GM19463 (cell line): ENCODE data around the gene EPHA4.

Experiments used
- ATAC-seq: cut with Tn5 transposase; IDR thresholded peaks from one replicate; pipeline ENCODE4 v1.9.1; 2021; ENCODE audit warnings: mild to moderate bottlenecking, moderate library complexity; ENCODE audit not compliant: unreplicated experiment

The EPHA4 gene

DNA sequence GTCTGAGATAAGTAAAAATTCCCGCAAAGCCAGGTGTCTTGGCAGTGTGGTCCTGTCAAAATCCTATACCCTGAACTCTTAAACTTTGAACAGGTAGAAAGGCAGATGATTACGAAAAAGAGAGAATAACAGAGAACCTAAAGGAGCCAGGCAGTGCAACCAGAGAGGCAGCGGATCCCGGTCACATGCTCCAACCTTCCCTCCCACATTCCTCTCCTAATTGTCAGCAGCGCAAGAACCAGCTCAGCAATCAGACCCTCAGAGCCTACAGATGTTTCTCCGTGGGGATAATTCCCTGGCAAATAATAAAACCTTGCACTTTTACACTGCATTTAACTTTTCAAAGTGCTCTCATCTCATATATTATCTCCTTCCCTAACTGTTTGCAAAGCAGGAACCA lies 124.8 kb downstream of the EPHA4 start:
- ATAC-seq: no peak

DNA sequence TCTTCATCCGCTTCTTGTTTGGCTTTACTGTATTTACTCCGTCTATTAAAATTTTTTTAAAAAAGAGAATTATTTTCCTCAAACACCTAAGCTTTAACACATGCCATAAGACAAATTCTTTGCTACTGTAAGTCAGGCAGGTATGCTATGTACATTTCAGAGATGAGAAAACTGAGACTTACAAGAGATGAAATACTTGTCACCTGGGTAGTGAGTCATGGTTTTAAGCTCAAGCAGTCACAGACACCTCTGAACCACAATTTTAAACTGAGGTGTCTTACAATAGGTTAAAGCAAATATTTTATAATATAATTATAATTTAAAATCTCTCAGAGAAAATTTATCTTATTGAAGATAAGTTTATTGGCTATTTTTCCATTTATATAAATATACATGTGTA lies 126.0 kb downstream of the EPHA4 start:
- no peak for ATAC-seq

DNA sequence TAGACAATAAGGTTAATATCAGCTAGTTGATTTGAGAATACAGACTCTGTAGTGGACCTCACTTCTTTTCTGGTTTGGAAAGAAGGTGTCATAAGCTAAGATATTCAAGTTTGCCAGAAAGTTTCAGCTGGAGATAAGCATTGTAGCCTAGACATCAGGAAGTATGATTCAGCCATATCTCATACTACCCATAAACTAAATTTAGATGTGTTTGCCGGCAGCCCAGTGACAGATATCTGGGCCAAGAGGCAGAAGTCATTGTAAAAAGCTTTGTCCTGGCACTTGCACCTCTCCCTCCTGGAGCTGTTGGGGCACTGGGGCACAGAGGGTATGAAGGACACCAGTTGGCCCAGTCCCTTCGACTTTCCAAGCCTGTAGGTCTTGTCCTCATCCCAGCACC lies 128.0 kb downstream of the EPHA4 start:
- no peak for ATAC-seq

- no peak for ATAC-seq
Measured at GRCh38 chr2:221443645-221444044, 128.5 kb downstream of the EPHA4 start.

DNA sequence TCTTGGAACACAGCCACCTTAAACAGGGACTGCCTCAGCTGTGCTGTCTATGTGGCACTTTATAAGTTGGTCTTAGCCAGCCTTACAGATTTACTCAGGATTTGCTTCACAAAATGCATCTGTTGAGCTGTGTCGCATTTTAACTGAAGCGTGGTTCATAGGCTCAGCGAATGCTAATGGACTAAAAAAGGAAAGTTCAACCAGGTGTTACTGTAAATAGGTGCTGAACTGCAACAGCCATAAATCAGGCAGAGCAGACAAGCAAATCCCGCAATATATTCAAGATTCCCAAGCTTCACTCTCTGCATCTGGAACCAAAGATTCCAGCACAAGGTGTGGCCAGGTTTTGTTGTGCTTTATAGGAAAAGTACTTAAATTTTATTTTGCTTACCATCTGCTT lies 130.0 kb downstream of the EPHA4 start:
- no peak for ATAC-seq

DNA sequence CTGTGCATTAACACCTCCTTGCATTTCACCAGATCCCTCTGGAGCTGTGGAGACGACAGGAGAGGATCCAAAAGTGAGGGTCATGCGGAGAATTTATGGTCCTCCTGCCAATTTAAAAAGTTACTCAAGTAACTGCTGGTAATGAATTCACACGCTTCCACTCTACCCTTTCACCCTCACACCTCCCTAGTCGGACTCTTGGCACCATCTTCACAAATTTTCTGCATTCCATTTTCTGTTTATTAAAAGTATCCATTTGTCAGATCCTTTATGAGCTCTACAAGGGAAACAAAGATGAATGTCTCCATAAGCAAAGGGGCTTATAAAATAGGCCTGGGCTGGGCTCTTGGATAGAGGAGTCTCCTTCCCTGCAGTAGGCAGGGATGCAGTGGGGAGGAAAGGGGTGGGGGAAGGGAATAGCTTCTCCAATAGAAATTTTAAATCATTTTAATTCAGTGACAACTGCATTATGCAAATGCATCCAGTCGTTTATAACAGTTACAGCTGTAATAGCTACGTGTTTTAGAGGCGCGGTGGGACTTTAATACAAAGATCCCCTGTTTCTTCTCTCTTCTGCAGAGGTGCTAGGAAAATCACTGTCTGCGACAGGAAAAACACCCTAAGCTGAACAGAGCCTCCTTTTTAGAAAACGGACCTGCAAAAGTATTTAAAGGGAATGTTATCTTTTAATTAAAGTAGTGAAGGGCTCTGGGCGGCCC lies 132.2 kb downstream of the EPHA4 start:
- no peak for ATAC-seq

GRCh38 chr2:221437056-221437455 lies 135.0 kb downstream of the EPHA4 start:
- ATAC-seq: no peak

DNA sequence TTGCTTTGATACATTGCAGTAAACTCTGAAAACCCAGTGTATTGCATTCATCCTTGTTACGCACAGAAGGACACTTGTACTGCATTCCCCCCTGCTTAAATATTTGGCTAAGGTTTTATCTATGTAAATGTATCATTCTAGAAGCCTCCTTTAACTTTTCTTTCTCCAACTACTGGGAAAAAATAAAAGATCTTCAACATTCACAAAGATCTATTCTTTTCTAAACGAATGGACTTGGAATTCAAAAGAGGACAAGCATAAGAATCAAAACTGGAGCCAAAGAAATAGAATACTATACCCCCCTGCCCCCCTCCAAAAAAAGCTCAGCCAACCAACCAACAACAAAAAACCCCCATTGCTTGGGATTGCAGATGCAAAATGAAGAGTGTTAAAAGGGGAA lies 136.9 kb downstream of the EPHA4 start:
- no peak for ATAC-seq

- no peak for ATAC-seq
Measured at GRCh38 chr2:221434142-221434541, 138.0 kb downstream of the EPHA4 start.

DNA sequence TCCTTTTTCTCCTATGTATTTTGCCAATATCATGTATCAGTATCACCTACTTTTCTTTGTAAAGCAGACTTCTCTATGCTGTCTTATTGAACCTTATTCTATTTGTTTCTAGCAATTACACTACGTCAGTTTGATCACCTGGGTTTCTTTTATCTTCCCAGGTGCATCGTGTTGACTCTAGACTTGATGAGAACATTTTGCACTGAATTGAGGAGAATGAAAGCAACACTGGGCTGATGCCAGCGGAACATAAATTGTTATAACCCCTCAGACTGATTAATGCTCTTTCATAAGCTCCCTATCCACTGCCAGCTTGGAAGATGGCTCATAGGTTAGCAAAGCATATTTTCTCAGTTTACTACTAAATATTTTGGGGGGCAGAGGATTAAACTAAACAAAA lies 140.6 kb downstream of the EPHA4 start:
- ATAC-seq: no peak

GRCh38 chr2:221429741-221430491 lies 142.2 kb downstream of the EPHA4 start:
- no peak for ATAC-seq

- ATAC-seq: no peak
Measured at GRCh38 chr2:221428896-221429295, 143.2 kb downstream of the EPHA4 start.

DNA sequence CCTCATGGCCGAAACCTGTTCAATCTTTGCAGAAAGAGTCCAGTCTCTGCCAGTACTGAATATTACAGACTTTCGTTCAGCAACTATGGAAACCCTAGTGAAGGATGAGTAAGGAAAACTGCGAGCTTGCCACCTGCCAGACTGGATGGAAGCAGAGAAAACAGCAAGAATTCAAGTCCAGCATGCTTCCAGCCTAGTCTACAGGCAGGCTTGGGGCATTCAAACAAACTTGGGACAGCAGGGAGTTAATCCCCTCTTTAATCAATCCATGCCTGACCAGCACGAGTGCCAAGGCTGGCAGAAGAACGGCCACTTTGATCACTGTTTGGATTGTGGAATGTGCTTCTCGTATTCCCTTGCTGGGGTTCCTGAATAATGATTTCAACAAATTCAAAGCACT lies 145.2 kb downstream of the EPHA4 start:
- ATAC-seq: no peak

DNA sequence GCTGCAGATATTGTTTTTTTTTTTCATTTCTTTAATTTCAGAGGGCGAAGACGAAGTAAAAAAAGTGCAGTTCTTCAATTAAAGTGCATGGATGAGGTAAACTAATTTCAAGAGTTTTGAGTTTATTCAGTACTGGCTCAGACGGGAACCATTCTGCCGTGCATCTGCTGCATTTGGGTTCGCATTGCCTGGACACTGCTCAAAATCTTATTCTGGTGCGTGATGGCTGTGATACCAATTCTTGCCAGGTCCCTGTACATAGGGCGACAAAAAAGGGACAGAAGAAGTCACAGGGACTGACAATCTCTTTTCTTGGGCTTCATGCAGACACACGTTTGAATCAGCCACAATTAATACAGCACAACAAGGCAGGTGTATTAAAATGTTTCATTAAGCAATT lies 146.2 kb downstream of the EPHA4 start:
- no peak for ATAC-seq

GRCh38 chr2:221425353-221425752 lies 146.8 kb downstream of the EPHA4 start:
- no peak for ATAC-seq

- ATAC-seq: no peak
Measured at GRCh38 chr2:221423210-221423804, 148.8 kb downstream of the EPHA4 start.

DNA sequence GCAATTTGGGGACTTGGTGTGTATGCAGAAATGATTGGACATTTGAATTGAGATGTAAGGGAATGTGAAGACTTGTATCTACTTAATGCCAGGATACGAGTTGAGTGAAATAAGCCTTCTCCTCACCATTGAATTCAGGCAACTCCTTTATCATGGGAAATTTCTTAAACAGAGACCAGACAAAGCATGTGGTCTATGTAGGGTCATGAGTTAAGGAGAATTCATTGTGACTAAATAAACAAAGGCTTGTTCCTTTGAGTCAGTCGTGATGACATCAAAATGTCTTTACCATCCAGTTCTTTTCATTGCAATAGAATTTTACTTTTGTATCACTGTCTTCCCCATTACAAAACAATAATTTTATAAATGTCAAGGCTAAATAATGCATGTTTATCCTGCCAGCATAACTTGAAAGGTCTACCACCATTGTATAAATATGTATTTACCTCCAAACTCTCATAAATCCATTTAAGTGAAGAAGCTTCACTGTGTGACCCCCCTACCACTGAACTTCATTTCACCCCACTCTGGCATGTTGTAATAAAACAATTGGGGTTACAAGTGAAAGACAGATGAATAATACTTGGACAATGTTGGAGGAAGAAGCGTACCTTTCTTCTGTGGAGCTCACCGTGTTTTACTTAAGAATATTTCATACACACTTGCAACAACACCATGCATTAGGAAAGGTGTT lies 149.4 kb downstream of the EPHA4 start:
- no peak for ATAC-seq

DNA sequence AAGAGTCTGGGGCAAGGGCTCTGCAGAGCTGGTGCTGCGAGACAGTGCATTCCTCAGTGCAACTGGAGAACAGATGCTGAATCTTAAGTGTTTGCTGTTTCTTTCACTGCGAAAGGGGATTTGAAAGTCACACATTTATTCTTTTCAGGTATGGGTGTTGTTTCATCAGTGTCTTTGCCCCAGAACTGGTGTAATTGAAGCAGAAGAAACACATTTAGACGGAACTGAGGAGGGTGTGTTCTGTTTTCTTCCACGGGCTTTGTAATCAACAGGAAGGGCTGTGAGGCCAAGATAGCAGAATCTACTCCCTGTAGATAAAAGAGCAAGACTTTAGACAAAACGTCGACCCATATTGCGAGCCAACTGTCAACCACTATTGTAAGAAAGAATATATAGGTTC lies 151.9 kb downstream of the EPHA4 start:
- no peak for ATAC-seq

DNA sequence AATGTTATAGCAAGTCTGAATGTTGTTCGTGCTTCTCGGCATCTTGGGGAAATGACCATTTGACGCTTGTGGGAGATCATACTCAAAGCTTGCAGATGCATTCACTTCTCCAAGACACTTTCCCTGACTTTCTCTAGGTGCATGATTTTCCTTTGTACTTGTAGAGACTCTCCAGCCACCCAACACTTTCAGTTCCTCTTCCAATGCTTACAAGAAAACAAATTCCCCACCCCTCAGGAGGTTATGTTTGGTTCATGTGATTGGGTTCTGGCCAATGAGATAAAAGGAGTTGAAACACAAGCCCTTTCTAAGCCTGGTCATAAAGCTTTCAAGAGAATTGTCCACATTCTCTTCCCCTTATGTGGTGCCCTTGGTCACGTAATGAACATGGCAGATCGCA lies 156.3 kb downstream of the EPHA4 start:
- no peak for ATAC-seq

DNA sequence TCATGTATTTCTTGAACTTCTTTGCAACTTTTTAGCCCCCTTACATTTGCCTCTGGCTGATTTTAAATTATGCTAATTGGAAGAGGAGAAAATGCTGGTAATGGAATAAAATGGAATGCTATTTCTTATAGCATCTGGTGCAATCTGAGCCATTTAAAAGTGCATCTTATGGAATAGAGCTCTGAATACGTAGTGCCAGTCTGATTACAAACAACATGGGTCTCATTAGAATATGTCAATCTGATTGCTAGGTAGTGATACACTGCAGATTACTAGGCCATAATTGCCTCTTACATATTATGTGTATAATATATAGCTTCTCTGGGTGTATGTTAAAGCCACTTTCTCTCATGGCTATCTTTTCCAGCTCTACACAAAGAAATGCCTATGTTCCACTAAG lies 159.1 kb downstream of the EPHA4 start:
- no peak for ATAC-seq

GRCh38 chr2:221410487-221410886 lies 161.6 kb downstream of the EPHA4 start:
- ATAC-seq: no peak

- no peak for ATAC-seq
Measured at GRCh38 chr2:221407765-221408164, 164.3 kb downstream of the EPHA4 start.
